ENCODE results near the gene SASH1.

Gene SASH1

DNA sequence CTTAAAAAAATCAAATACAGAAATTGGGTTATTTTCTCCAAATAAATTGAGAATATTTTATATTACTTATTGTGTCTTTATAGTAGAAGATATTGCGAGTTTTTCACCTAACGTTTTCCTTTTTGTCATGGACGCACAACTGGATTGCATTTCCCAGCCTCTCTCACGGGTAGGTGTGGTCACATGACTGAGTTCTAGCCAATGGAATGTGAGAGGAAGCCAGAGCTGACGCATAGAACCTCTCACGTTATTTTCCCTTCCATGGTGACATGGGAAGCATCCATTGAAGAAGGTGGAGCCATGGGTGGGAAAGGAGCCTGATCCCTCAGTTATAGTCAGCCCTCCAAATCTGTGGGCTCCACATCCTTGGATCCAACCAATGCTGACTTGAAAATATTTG lies 248.2 kb downstream of the SASH1 start:
- DNase-seq (ENCODE audit: low spot score) = no peak

DNA sequence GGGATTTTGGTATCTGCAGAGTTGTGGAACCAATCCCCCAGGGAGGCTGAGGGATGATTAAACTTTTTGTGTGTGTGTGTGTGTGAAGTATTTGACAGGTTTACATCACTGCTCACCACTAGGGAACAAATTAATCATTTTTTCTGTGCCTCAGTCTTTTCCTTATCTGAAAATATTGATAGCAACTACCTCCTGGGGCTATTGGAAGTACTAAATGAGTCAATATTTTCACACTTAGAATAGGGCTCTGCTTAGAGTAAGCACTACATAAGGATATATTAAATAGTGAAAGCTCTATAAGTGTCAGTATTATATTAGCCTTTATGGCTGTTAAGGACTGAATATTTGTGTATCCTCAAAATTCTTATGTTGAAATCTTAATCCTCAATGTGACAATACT lies 249.0 kb downstream of the SASH1 start:
- no peak for DNase-seq (ENCODE audit: low spot score)

DNA sequence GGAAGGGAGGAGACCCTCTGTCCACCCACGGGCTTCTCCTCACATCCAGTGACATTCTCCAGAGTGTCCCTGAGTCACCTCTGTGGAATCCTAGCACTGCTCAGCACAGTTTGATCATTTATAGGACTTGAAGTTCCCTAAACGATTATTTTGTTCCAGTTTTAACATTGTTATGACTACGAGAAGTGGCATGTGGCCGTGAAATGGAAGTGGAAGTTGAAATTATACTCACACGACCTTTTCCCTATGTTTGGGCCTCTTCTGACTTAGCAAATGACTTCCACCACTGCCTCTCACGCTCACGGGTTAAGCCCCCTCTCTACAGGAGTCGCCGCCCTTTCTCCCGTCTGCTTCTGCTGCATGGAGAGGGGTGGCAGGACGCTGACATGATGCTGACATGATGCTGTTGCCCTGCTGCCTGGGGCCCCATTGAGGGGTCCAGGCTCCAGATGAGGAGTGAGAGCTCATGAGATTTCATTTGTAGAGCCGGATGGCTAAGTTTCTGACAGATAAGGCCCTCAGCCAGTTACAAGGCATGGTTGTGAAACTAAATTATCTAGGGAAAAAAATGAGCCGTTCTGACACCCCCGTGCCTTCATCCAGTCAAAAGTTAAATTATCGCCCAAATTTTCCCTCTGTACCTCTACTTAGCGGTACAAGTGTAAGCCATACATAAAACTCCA lies 250.6 kb downstream of the SASH1 start:
- DNase-seq (ENCODE audit: low spot score) = no peak

DNA sequence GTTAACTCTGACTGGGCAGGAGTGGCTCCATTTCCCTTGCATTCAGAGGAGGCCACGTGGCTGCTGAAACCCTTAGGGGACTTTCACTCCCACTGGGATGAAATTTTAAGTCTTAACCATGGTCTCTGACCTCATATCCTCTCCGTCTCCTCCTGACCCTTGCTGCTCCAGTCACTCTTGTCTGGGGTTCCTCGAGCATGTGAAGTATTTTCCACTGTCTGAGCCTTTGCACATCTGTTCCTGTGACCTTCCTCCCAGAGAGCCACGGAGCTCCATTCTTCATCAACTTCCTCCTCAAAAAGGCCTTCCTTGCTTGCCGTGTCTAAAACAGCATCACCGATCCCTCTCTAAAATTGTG lies 251.2 kb downstream of the SASH1 start:
- no peak for DNase-seq (ENCODE audit: low spot score)

DNA sequence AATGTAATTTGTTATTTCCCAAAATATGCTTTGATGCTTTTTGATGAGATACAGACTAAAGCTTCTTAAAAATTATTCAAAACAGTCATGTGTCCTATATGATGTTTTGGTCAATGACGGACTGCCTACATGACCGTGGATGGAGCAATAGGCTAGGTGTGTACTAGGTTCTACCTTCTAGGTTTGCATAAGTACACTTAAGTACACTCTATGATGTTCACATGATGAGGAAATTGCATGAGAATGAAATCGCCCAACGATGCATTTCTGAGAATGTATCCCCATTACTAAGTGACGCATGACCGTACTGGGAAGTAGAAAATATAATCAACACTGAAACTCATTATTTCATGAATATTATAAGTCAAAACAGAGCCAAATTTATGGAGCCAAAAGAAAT lies 252.9 kb downstream of the SASH1 start:
- DNase-seq (ENCODE audit: low spot score) = no peak

DNA sequence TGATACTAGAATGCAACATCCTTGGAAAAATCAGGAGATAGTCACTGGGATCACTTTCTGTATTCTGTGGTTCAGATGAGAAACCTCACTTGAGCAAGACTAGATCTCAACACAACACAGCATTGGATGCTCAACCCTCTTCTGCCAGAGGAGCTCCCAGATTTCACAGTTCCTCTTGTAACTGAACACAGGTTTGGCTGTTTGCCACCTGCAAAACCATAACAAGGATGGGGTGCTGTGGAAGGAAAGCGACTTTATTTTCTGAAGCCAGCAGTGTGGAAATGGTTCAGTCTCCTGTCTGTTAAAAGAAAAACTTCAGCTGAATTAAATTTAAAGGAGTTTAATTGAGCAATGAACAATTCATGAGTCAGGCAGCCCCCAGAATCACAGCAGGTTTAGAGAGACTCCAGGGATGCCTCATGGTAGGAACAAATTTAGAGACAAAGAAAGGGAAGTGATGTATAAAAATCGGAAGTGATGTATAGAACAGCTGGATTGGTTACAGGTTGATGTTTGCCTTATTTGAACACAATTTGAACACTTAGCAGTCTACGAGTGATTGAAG lies 254.3 kb downstream of the SASH1 start:
- no peak for DNase-seq (ENCODE audit: low spot score)

DNA sequence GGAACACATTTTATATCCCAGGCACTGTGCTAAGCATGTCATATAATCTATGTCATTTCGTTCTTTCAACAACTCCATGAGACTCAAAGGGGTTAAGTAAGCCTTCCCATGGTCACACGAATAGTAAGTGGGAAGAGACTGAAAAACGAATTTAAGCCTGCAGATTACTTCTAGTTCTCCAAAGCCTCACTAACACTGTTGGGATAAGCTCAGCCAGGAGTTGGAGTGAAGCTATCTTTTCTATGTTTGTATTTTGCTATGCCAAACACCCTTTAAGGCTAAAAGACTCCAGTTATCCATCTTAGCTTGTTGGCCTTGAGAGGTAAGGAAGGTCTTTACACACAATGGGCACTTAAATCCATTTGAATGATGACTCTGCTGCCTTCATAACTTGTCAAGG lies 256.1 kb downstream of the SASH1 start:
- no peak for DNase-seq (ENCODE audit: low spot score)

DNA sequence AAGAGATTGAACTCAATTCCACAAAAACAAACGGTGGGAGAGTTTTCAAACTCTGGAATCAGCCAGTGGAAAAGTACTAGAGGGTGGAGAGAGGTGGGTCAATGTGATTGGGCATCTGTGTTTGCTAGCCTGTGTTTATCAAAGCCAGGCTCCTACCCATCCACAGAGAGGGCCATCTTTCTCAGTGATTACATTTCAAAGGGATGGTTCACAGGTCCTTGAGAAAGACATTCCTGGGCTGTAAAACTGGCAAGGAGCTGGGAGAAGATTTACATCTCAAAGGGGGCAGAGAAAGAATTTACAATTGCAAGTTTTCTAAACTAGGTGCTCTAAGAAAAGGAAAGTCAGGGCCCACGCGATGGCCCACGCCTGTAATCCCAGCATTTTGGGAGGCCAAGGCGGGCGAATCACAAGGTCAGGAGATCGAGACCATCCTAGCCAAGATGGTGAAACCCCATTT lies 257.4 kb downstream of the SASH1 start:
- DNase-seq (ENCODE audit: low spot score) = no peak

All from NAMALWA (cell line).